GM23338 (cell line): ENCODE results near the gene KIF6. TPM values are rescaled to one million over a fixed set of nuclear protein-coding genes. Genes with fewer than 3 reads are reported as not detected.

Experiments
- ATAC-seq: fragments of 200-7000 bp; cut with Tn5 transposase; 3 replicates; pipeline ENCODE4 v1.9.1; 2020
- DNase-seq: peaks from one replicate; pipeline ENCODE4 v3.0.0-alpha.2; 2015; ENCODE audit warnings: low spot score
- H2AFZ ChIP-seq: fragments of 200-600 bp; sonication (generic); 2 replicates; pipeline ENCODE4 v1.8.0; 2016; ENCODE audit warnings: antibody characterized with exemption, mild to moderate bottlenecking, moderate library complexity
- H3F3A ChIP-seq: fragments of 200-600 bp; sonication (generic); replicated peaks from 2 replicates; pipeline ENCODE4 v1.8.0; 2017; ENCODE audit warnings: antibody characterized with exemption, mixed run types, low read depth
- H3K27ac ChIP-seq: fragments of 200-600 bp; sonication (generic); 2 replicates; pipeline ENCODE4 v1.6.1; 2016; ENCODE audit warnings: low read depth
- H3K27me3 ChIP-seq: fragments of 200-600 bp; sonication (generic); 2 replicates; pipeline ENCODE4 v1.8.0; 2016; ENCODE audit warnings: mild to moderate bottlenecking, mixed run types, moderate library complexity; ENCODE audit not compliant: insufficient read depth
- H3K36me3 ChIP-seq: fragments of 200-600 bp; sonication (generic); 2 replicates; pipeline ENCODE4 v1.8.0; 2016; ENCODE audit warnings: mild to moderate bottlenecking; ENCODE audit not compliant: insufficient read depth
- H3K4me1 ChIP-seq: fragments of 200-600 bp; sonication (generic); 2 replicates; pipeline ENCODE4 v1.8.0; 2016; ENCODE audit warnings: mild to moderate bottlenecking, moderate library complexity; ENCODE audit not compliant: insufficient read depth
- H3K4me2 ChIP-seq: fragments of 200-600 bp; sonication (generic); 2 replicates; pipeline ENCODE4 v1.7.1; 2017; ENCODE audit warnings: mixed run types
- H3K4me3 ChIP-seq: fragments of 200-600 bp; sonication (generic); 2 replicates; pipeline ENCODE4 v1.6.1; 2016; ENCODE audit warnings: mixed run types
- H3K79me2 ChIP-seq: fragments of 200-600 bp; sonication (generic); replicated peaks from 2 replicates; pipeline ENCODE4 v1.8.0; 2017; ENCODE audit warnings: mild to moderate bottlenecking; ENCODE audit not compliant: insufficient read depth
- H3K9me2 ChIP-seq: fragments of 200-600 bp; sonication (generic); 2 replicates; pipeline ENCODE4 v1.8.0; 2017; ENCODE audit not compliant: insufficient read depth
- H4K20me1 ChIP-seq: fragments of 200-600 bp; sonication (generic); replicated peaks from 2 replicates; pipeline ENCODE4 v1.8.0; 2017; ENCODE audit warnings: mild to moderate bottlenecking; ENCODE audit not compliant: insufficient read depth
- H3K27ac Mint-ChIP-seq: 2 replicates; pipeline ENCODE4 v1.8.0; 2020; ENCODE audit warnings: inconsistent platforms, mild to moderate bottlenecking, moderate library complexity, mixed read lengths
- H3K27me3 Mint-ChIP-seq: 3 replicates; pipeline ENCODE4 v1.8.0; 2022; ENCODE audit warnings: low read depth, mild to moderate bottlenecking, moderate library complexity, mixed read lengths, inconsistent platforms; ENCODE audit not compliant: insufficient read depth, poor library complexity
- H3K36me3 Mint-ChIP-seq: 3 replicates; pipeline ENCODE4 v1.8.0; 2021; ENCODE audit warnings: low read depth, mild to moderate bottlenecking, inconsistent platforms, moderate library complexity, mixed read lengths
- H3K4me1 Mint-ChIP-seq: 3 replicates; pipeline ENCODE4 v1.8.0; 2020; ENCODE audit warnings: mild to moderate bottlenecking, inconsistent platforms, mixed read lengths
- H3K4me3 Mint-ChIP-seq: 3 replicates; pipeline ENCODE4 v1.8.0; 2021; ENCODE audit warnings: moderate library complexity, mild to moderate bottlenecking, inconsistent platforms, mixed read lengths
- H3K9me3 Mint-ChIP-seq: 3 replicates; pipeline ENCODE4 v1.8.0; 2020; ENCODE audit warnings: moderate library complexity, mild to moderate bottlenecking, inconsistent platforms, mixed read lengths
- CREB1 ChIP-seq: fragments of 250-450 bp; sonication (Bioruptor Pico); IDR thresholded peaks from 2 replicates; pipeline ENCODE4 v1.5.0; 2020; ENCODE audit warnings: low read depth, mild to moderate bottlenecking, moderate library complexity
- CTCF ChIP-seq, 2 experiments: fragments of 200-600 bp in 1 of 2; sonication (generic) in 1 of 2; conservative IDR thresholded peaks; 2 replicates each; pipeline versions ENCODE4 v1.5.1 to v1.6.1; 2016 to 2017; ENCODE audit warnings: antibody characterized with exemption in 2 of 2, low read depth in 2 of 2, mild to moderate bottlenecking in 2 of 2, moderate library complexity in 1 of 2
- EZH2phosphoT487 ChIP-seq: fragments of 200-600 bp; sonication (generic); IDR thresholded peaks from one replicate; pipeline ENCODE4 v1.8.1; 2018; ENCODE audit warnings: antibody characterized with exemption; ENCODE audit not compliant: unreplicated experiment
- JUNB ChIP-seq: IDR thresholded peaks from one replicate; pipeline ENCODE4 v1.6.1; 2016; ENCODE audit warnings: antibody characterized with exemption; ENCODE audit not compliant: unreplicated experiment
- NANOG ChIP-seq: IDR thresholded peaks from 2 replicates; pipeline ENCODE4 v1.6.1; 2016; ENCODE audit warnings: antibody characterized with exemption, borderline replicate concordance
- REST ChIP-seq: IDR thresholded peaks from one replicate; pipeline ENCODE4 v1.6.1; 2018; ENCODE audit warnings: antibody characterized with exemption; ENCODE audit not compliant: unreplicated experiment
- STAT1 ChIP-seq: IDR thresholded peaks from one replicate; pipeline ENCODE4 v1.6.1; 2016; ENCODE audit warnings: antibody characterized with exemption; ENCODE audit not compliant: unreplicated experiment
- ZNF114 ChIP-seq: fragments of 250-450 bp; sonication (Bioruptor Pico); IDR thresholded peaks from 2 replicates; pipeline ENCODE4 v1.5.0; 2020; ENCODE audit warnings: mild to moderate bottlenecking, moderate library complexity
- polyA plus RNA-seq: library from polyadenylated mRNA; unstranded; fragments of >200 nt; fragmentation: Nextera tagmentation; extraction: Ambion mirVana; gene quantifications from 2 replicates; pipeline ENCODE4 v1.2.1, GENCODE V29; 2016
- total RNA-seq: library from RNA; depleted of rRNA; stranded (reverse); fragments of >200 nt; shearing (Covaris generic); gene quantifications from 2 replicates; pipeline ENCODE4 v1.2.3, GENCODE V29; 2014
- TF ChIP-seq, protein P1 (sequence below): fragments of 250-450 bp; sonication (Bioruptor Pico); IDR thresholded peaks from 2 replicates; pipeline ENCODE4 v1.5.0; 2020; ENCODE audit warnings: mild to moderate bottlenecking, moderate library complexity

Gene KIF6
- total and polyA plus RNA-seq, 2 experiments from 2014 or later, result 0.87 to 1.7 TPM

DNA sequence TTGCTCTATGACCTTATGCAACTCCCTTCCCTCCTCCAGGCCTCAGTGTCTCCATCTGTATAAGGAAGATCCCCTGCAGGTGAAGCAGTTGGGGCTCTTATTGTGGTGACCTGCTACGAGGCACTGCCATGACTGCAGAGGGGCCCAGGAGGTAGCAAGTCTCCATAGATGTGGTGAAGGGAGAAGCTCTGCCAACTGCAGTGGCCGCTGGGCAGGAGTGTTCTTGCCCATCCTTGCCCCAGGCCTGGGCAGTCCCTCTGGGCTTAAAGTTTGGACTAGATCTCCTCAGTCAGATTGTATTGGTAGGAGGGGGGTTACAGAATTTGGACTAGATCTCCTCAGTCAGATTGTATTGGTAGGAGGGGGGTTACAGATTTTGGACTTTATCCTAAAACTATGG, 423.2 kb downstream of the KIF6 start (continued):
- TF ChIP-seq REST, result no peak
- TF ChIP-seq EZH2phosphoT487, result no peak

- Mint-ChIP-seq H3K36me3 (no peaks in the 10 kb centered on the region), H3K4me1 (peaks cover 22% of the 10 kb centered on the region), H3K4me3 (no peak overlapping the region), H3K27me3 (peaks cover 4% of the 10 kb centered on the region), H3K27ac (no peak overlapping the region), H3K9me3 (no peaks in the 10 kb centered on the region; the same call in 2 of the 3 replicates)
- TF ChIP-seq EZH2phosphoT487, result no peak
- 0 out of 2 replicates have a peak, but pooled peaks have one; percentile 25 for TF ChIP-seq CREB1 (CRISPR knock-in tag)
- peak; percentile 83 to 97 for TF ChIP-seq CTCF (conservative IDR thresholded peaks at IDR 0.05; ENCODE audit: low read depth in 2 of 2)
- Histone ChIP-seq H4K20me1 (no peaks in the 10 kb centered on the region), H3K4me1 (peaks cover 6% of the 10 kb centered on the region), H3K36me3 (no peaks in the 10 kb centered on the region), H2AFZ (peak overlapping the region; percentile 89), H3K79me2 (no peaks in the 10 kb centered on the region), H3K4me2 (peak overlapping the region; percentile 62; the same call in 1 of the 2 replicates), H3F3A (no peaks in the 10 kb centered on the region), H3K27ac (no peak overlapping the region), H3K27me3 (no peaks in the 10 kb centered on the region), H3K4me3 (no peak overlapping the region; the same call in 1 of the 2 replicates), H3K9me2 (no peaks in the 10 kb centered on the region)
- DNase-seq (peak; percentile 90), ATAC-seq (peak; percentile 90)
Observed at GRCh38 chr6:39301606-39302005, 423.6 kb downstream of the KIF6 start.

DNA sequence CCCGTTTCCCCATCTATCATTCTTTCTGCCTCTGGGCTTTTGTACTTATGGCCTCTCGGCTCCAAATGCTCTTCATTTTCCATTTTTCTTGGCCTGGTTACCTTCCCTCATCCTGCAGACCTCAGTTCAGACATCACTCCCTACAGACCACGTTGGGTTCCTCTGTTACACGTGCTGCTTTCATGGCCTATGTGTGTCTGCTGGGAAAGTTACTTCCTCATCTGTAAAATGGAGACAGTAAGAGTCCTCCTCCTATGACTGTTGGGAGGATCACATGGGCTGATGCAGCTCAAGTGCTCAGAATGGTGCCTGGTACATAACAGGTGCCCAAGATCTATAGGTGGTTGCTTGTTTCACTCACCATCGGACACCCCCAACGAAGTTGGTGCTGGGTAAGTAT, 424.5 kb downstream of the KIF6 start:
- Histone ChIP-seq H3K27ac (no peak overlapping the region), H3K36me3 (no peaks in the 10 kb centered on the region), H3F3A (no peaks in the 10 kb centered on the region), H2AFZ (no peak overlapping the region; the same call in 1 of the 2 replicates), H3K9me2 (no peaks in the 10 kb centered on the region), H3K4me1 (peaks cover 6% of the 10 kb centered on the region), H4K20me1 (no peaks in the 10 kb centered on the region), H3K4me3 (no peak overlapping the region), H3K27me3 (no peaks in the 10 kb centered on the region), H3K79me2 (no peaks in the 10 kb centered on the region), H3K4me2 (no peak overlapping the region)
- Mint-ChIP-seq H3K36me3 (no peaks in the 10 kb centered on the region), H3K27ac (no peak overlapping the region), H3K4me1 (peaks cover 24% of the 10 kb centered on the region), H3K9me3 (no peaks in the 10 kb centered on the region; the same call in 2 of the 3 replicates), H3K27me3 (peaks cover 7% of the 10 kb centered on the region), H3K4me3 (no peak overlapping the region)
- TF ChIP-seq JUNB (no peak), ZNF114 (CRISPR knock-in tag) (no peak), CREB1 (CRISPR knock-in tag) (no peak), EZH2phosphoT487 (no peak), STAT1 (no peak), NANOG (no peak)
- TF ChIP-seq, protein P1, sequence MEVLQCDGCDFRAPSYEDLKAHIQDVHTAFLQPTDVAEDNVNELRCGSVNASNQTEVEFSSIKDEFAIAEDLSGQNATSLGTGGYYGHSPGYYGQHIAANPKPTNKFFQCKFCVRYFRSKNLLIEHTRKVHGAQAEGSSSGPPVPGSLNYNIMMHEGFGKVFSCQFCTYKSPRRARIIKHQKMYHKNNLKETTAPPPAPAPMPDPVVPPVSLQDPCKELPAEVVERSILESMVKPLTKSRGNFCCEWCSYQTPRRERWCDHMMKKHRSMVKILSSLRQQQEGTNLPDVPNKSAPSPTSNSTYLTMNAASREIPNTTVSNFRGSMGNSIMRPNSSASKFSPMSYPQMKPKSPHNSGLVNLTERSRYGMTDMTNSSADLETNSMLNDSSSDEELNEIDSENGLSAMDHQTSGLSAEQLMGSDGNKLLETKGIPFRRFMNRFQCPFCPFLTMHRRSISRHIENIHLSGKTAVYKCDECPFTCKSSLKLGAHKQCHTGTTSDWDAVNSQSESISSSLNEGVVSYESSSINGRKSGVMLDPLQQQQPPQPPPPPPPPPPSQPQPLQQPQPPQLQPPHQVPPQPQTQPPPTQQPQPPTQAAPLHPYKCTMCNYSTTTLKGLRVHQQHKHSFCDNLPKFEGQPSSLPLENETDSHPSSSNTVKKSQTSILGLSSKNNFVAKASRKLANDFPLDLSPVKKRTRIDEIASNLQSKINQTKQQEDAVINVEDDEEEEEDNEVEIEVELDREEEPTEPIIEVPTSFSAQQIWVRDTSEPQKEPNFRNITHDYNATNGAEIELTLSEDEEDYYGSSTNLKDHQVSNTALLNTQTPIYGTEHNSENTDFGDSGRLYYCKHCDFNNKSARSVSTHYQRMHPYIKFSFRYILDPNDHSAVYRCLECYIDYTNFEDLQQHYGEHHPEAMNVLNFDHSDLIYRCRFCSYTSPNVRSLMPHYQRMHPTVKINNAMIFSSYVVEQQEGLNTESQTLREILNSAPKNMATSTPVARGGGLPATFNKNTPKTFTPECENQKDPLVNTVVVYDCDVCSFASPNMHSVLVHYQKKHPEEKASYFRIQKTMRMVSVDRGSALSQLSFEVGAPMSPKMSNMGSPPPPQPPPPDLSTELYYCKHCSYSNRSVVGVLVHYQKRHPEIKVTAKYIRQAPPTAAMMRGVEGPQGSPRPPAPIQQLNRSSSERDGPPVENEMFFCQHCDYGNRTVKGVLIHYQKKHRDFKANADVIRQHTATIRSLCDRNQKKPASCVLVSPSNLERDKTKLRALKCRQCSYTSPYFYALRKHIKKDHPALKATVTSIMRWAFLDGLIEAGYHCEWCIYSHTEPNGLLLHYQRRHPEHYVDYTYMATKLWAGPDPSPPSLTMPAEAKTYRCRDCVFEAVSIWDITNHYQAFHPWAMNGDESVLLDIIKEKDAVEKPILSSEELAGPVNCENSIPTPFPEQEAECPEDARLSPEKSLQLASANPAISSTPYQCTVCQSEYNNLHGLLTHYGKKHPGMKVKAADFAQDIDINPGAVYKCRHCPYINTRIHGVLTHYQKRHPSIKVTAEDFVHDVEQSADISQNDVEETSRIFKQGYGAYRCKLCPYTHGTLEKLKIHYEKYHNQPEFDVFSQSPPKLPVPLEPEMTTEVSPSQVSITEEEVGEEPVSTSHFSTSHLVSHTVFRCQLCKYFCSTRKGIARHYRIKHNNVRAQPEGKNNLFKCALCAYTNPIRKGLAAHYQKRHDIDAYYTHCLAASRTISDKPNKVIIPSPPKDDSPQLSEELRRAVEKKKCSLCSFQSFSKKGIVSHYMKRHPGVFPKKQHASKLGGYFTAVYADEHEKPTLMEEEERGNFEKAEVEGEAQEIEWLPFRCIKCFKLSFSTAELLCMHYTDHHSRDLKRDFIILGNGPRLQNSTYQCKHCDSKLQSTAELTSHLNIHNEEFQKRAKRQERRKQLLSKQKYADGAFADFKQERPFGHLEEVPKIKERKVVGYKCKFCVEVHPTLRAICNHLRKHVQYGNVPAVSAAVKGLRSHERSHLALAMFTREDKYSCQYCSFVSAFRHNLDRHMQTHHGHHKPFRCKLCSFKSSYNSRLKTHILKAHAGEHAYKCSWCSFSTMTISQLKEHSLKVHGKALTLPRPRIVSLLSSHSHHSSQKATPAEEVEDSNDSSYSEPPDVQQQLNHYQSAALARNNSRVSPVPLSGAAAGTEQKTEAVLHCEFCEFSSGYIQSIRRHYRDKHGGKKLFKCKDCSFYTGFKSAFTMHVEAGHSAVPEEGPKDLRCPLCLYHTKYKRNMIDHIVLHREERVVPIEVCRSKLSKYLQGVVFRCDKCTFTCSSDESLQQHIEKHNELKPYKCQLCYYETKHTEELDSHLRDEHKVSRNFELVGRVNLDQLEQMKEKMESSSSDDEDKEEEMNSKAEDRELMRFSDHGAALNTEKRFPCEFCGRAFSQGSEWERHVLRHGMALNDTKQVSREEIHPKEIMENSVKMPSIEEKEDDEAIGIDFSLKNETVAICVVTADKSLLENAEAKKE, result no peak
- ATAC-seq, result no peak
- no peak for DNase-seq
